NCI-H1092 (cell line): Measurements from ENCODE around the gene TTC17.

ENCODE experiments used
- DNase-seq: peaks from one replicate; lab custom pipeline; 2025; lab: John Stamatoyannopoulos, UW

The TTC17 gene

GRCh38 chr11:43542750-43543712 lies 184.3 kb downstream of the TTC17 start:
- DNase-seq: no peak
